HUES6 (cell line): ENCODE measurements around the gene GP1BA.

ENCODE experiments used
- H3K27ac ChIP-seq: 2 replicates; pipeline ENCODE4 v1.7.0; 2013; ENCODE audit warnings: low read depth, mild to moderate bottlenecking, low read length, inconsistent platforms
- H3K27me3 ChIP-seq: 2 replicates; pipeline ENCODE4 v1.6.1; 2013; ENCODE audit warnings: low read length; ENCODE audit not compliant: control insufficient read depth, insufficient read depth
- H3K36me3 ChIP-seq: 2 replicates; pipeline ENCODE4 v1.6.1; 2013; ENCODE audit warnings: low read length; ENCODE audit not compliant: control insufficient read depth, insufficient read depth
- H3K4me1 ChIP-seq: 2 replicates; pipeline ENCODE4 v1.6.1; 2013; ENCODE audit warnings: low read length; ENCODE audit not compliant: control insufficient read depth, insufficient read depth
- H3K4me3 ChIP-seq: 2 replicates; pipeline ENCODE4 v1.5.1; 2013; ENCODE audit warnings: low read depth, low read length
- H3K9ac ChIP-seq: one replicate; pipeline ENCODE4 v1.6.1; 2013; ENCODE audit warnings: mild to moderate bottlenecking, low read length
- H3K9me3 ChIP-seq: 2 replicates; pipeline ENCODE4 v1.6.1; 2013; ENCODE audit warnings: low read depth, low read length; ENCODE audit not compliant: control insufficient read depth, insufficient read depth

The GP1BA gene

GRCh38 chr17:4969551-4970173 lies 37.6 kb downstream of the GP1BA start:
- Histone ChIP-seq H3K4me1 (peaks cover 33% of the 10 kb centered on the region), H3K27me3 (peaks cover 6% of the 10 kb centered on the region; the same call in 1 of the 2 replicates), H3K4me3 (peak overlapping the region; percentile 89), H3K9me3 (peaks cover 5% of the 10 kb centered on the region; the same call in 1 of the 2 replicates), H3K27ac (no peak overlapping the region; the same call in 1 of the 2 replicates), H3K9ac (peak overlapping the region; percentile 94), H3K36me3 (peaks cover 9% of the 10 kb centered on the region)

- Histone ChIP-seq H3K4me3 (no peak overlapping the region), H3K36me3 (peaks cover 7% of the 10 kb centered on the region), H3K4me1 (peaks cover 33% of the 10 kb centered on the region), H3K9me3 (peaks cover 3% of the 10 kb centered on the region; the same call in 1 of the 2 replicates), H3K27me3 (peaks cover 12% of the 10 kb centered on the region; the same call in 1 of the 2 replicates), H3K9ac (peak overlapping the region; percentile 94), H3K27ac (no peak overlapping the region)
Measured at GRCh38 chr17:4970273-4970672, 38.2 kb downstream of the GP1BA start.

- Histone ChIP-seq H3K27ac (no peak overlapping the region), H3K27me3 (peaks cover 18% of the 10 kb centered on the region; the same call in 1 of the 2 replicates), H3K4me3 (no peak overlapping the region), H3K9ac (no peak overlapping the region), H3K4me1 (peaks cover 26% of the 10 kb centered on the region), H3K36me3 (peaks cover under 1% of the 10 kb centered on the region; the same call in 1 of the 2 replicates), H3K9me3 (no peaks in the 10 kb centered on the region)
Measured at GRCh38 chr17:4971826-4972225, 39.7 kb downstream of the GP1BA start.

GRCh38 chr17:4972322-4972721 lies 40.2 kb downstream of the GP1BA start:
- peaks cover 23% of the 10 kb centered on the region; the same call in 1 of the 2 replicates for H3K27me3 ChIP-seq
- peaks cover 5% of the 10 kb centered on the region for H3K36me3 ChIP-seq
- H3K4me3 ChIP-seq, result no peak overlapping the region
- H3K4me1 ChIP-seq, result peaks cover 26% of the 10 kb centered on the region
- no peak overlapping the region for H3K27ac ChIP-seq
- H3K9me3 ChIP-seq, result no peaks in the 10 kb centered on the region
- H3K9ac ChIP-seq, result no peak overlapping the region

GRCh38 chr17:4972752-4973151 lies 40.7 kb downstream of the GP1BA start:
- Histone ChIP-seq H3K4me3 (no peak overlapping the region), H3K9ac (no peak overlapping the region), H3K4me1 (peaks cover 26% of the 10 kb centered on the region), H3K9me3 (no peaks in the 10 kb centered on the region), H3K27me3 (peaks cover 24% of the 10 kb centered on the region; the same call in 1 of the 2 replicates), H3K36me3 (peaks cover 8% of the 10 kb centered on the region), H3K27ac (no peak overlapping the region)

GRCh38 chr17:4973256-4974114 lies 41.4 kb downstream of the GP1BA start:
- Histone ChIP-seq H3K9me3 (no peaks in the 10 kb centered on the region), H3K9ac (no peak overlapping the region), H3K4me1 (peaks cover 21% of the 10 kb centered on the region), H3K27ac (no peak overlapping the region), H3K36me3 (peaks cover 14% of the 10 kb centered on the region), H3K27me3 (peaks cover 30% of the 10 kb centered on the region), H3K4me3 (no peak overlapping the region)

GRCh38 chr17:4974115-4974670 lies 42.1 kb downstream of the GP1BA start:
- H3K36me3 ChIP-seq, result peaks cover 20% of the 10 kb centered on the region
- peaks cover 35% of the 10 kb centered on the region for H3K27me3 ChIP-seq
- H3K27ac ChIP-seq, result no peak overlapping the region

GRCh38 chr17:4978726-4979125 lies 46.6 kb downstream of the GP1BA start:
- H3K4me3 ChIP-seq, result no peak overlapping the region
- H3K9me3 ChIP-seq, result no peaks in the 10 kb centered on the region
- H3K4me1 ChIP-seq, result peaks cover 8% of the 10 kb centered on the region
- peaks cover 29% of the 10 kb centered on the region for H3K36me3 ChIP-seq
- H3K27ac ChIP-seq, result no peak overlapping the region
- H3K27me3 ChIP-seq, result peaks cover 35% of the 10 kb centered on the region
- H3K9ac ChIP-seq, result no peak overlapping the region

More at GRCh38 chr17:4974115-4974670, 42.1 kb downstream of the GP1BA start:
- Histone ChIP-seq H3K4me1 (peaks cover 15% of the 10 kb centered on the region), H3K4me3 (no peak overlapping the region), H3K9ac (no peak overlapping the region), H3K9me3 (no peaks in the 10 kb centered on the region)

GRCh38 chr17:4980644-4981216 lies 48.7 kb downstream of the GP1BA start:
- no peak overlapping the region for H3K4me3 ChIP-seq
- H3K27ac ChIP-seq, result no peak overlapping the region
- peaks cover 8% of the 10 kb centered on the region for H3K4me1 ChIP-seq
- no peak overlapping the region for H3K9ac ChIP-seq
- H3K27me3 ChIP-seq, result peaks cover 19% of the 10 kb centered on the region
- no peaks in the 10 kb centered on the region for H3K9me3 ChIP-seq
- H3K36me3 ChIP-seq, result peaks cover 29% of the 10 kb centered on the region

GRCh38 chr17:4982305-4982704 lies 50.2 kb downstream of the GP1BA start:
- peaks cover 8% of the 10 kb centered on the region for H3K4me1 ChIP-seq
- H3K36me3 ChIP-seq, result peaks cover 25% of the 10 kb centered on the region
- H3K9ac ChIP-seq, result no peak overlapping the region
- H3K4me3 ChIP-seq, result no peak overlapping the region
- H3K9me3 ChIP-seq, result no peaks in the 10 kb centered on the region
- H3K27ac ChIP-seq, result no peak overlapping the region
- H3K27me3 ChIP-seq, result peaks cover 12% of the 10 kb centered on the region
